Stomach (tissue), 9 donors: Measurements from ENCODE around the gene NAV2. TPM values are rescaled to one million over a fixed set of nuclear protein-coding genes. Genes with fewer than 3 reads are reported as not detected.
A peak's percentile ranks its signal among the peaks of the same experiment; 100 is the strongest.

Experiments
- DNase-seq, 2 donors: peaks; one replicate each; pipeline versions ENCODE4 v3.0.0 to v3.0.0-alpha.2; 2013 to 2019
- H3K27ac ChIP-seq, 5 donors: fragments of 200-600 bp in 4 of 5; sonication (generic) in 4 of 5; one replicate each; pipeline ENCODE4 v1.5.1; 2013 to 2019; ENCODE audit warnings: mild to moderate bottlenecking in 1 of 5, moderate library complexity in 1 of 5
- H3K27me3 ChIP-seq, 3 donors: fragments of 200-600 bp; sonication (generic); one replicate each; pipeline ENCODE4 v1.5.1; 2017 to 2019; ENCODE audit warnings: mixed run types in 1 of 3
- H3K36me3 ChIP-seq, 4 donors: fragments of 200-600 bp; sonication (generic); 1 replicate in 3 of 4; 2 replicates in 1 of 4; pipeline ENCODE4 v1.5.1; 2016 to 2019
- H3K4me1 ChIP-seq, 4 donors: fragments of 200-600 bp; sonication (generic); one replicate each; pipeline ENCODE4 v1.5.1; 2016 to 2019
- H3K4me3 ChIP-seq, 4 donors: fragments of 200-600 bp; sonication (generic) in 3 of 4; one replicate each; pipeline ENCODE4 v1.5.1; 2016 to 2019; ENCODE audit warnings: mild to moderate bottlenecking in 1 of 4
- H3K9me3 ChIP-seq, 4 donors: fragments of 200-600 bp; sonication (generic); one replicate each; pipeline ENCODE4 v1.5.1; 2016 to 2019
- EP300 ChIP-seq: sonication (generic); formaldehyde crosslinking; IDR thresholded peaks from one replicate; pipeline ENCODE4 v1.6.1; 2017; ENCODE audit warnings: antibody characterized with exemption
- POLR2A ChIP-seq, 4 donors: fragments of 450-650 bp; IDR thresholded peaks; one replicate each; pipeline ENCODE4 v1.6.1; 2016; ENCODE audit warnings: antibody characterized with exemption in 4 of 4, control low read depth in 2 of 4, mild to moderate bottlenecking in 1 of 4, moderate library complexity in 1 of 4
- POLR2AphosphoS5 ChIP-seq, 3 donors: sonication (generic); formaldehyde crosslinking; IDR thresholded peaks; one replicate each; pipeline ENCODE4 v1.6.1; 2016; ENCODE audit warnings: antibody characterized with exemption in 3 of 3
- WGBS, 5 donors: extraction: QIAGEN DNeasy Blood & Tissue Kit in 3 of 5; methylation state at CpG; one replicate each; pipeline versions ENCODE4 v1.1.5 to v1.1.7; 2013 to 2018; 5-methylcytosine and 5-hydroxymethylcytosine counted together
- intact Hi-C: fragments of 100-400 bp; cut with DNase I; formaldehyde crosslinking; loops from one replicate; pipeline ENCODE4 v1.15.1; 2023; ENCODE audit warnings: low total_unique reads
- polyA plus RNA-seq, 3 donors: library from polyadenylated mRNA; stranded (reverse); fragments of 200-250 nt; gene quantifications; one replicate each; pipeline ENCODE4 v1.2.3, GENCODE V29; 2013
- total RNA-seq, 5 donors: library from RNA; depleted of rRNA; stranded (reverse); fragments of >200 nt; gene quantifications; one replicate each; pipeline versions ENCODE4 v1.1.0 to v1.2.3, GENCODE V29; 2014 to 2016
- TF ChIP-seq, protein P1 (sequence below), 7 experiments: fragments of 450-650 bp in 4 of 7; fragments of 200-600 bp in 3 of 7; sonication (generic) in 3 of 7; IDR thresholded peaks; one replicate each; pipeline ENCODE4 v1.5.1; 2016 to 2019; ENCODE audit warnings: antibody characterized with exemption in 7 of 7, control low read depth in 2 of 7, mild to moderate bottlenecking in 1 of 7
- donor health status: healthy with polysubstance abuse.
- donor health status: Bipolar disorder and iron deficiency.
- donor health status: healthy.

The NAV2 gene
- total and polyA plus RNA-seq, 8 donors: 1.8 to 92.4 (median 7.9) TPM

DNA sequence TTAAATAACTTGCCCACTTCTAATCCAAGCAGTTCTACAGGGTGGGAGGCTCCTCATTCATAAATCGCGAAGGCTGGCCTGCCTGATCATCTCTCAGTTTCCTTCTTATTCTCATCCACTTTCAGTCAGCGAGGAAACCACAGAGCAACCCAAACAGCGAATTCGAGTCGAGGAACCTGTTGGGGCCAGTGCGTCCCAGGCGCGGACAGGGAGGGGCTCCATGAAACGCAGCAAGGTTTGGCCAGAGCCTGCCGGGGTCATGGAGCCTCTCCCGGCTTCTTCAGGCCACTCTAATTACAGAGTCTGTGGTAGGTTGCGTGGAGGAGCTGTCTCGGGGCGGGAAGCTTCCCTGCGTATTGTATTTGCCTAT, 741 bp upstream of the NAV2 start:
- peak overlapping the region; percentile 61 to 70 (median 64) for H3K4me3 ChIP-seq
- no peaks in the 10 kb centered on the region for H3K36me3 ChIP-seq
- H3K4me1 ChIP-seq: peaks cover 26 to 47% (median 36%) of the 10 kb centered on the region in 4 donors
- H3K9me3 ChIP-seq: no peaks in the 10 kb centered on the region
- H3K27ac ChIP-seq: peak overlapping the region; percentile 86 to 94 (median 91)
- peaks cover 3 to 29% (median 26%) of the 10 kb centered on the region in 3 donors for H3K27me3 ChIP-seq
- peak in 1 of 2 donors; percentile 69 for DNase-seq
- intact Hi-C loops: no loop called here
- WGBS, 5 donors: 4 to 6% (median 6%) methylated on average over 14 to 16 of the region's 16 CpGs
- TF ChIP-seq, protein P1, sequence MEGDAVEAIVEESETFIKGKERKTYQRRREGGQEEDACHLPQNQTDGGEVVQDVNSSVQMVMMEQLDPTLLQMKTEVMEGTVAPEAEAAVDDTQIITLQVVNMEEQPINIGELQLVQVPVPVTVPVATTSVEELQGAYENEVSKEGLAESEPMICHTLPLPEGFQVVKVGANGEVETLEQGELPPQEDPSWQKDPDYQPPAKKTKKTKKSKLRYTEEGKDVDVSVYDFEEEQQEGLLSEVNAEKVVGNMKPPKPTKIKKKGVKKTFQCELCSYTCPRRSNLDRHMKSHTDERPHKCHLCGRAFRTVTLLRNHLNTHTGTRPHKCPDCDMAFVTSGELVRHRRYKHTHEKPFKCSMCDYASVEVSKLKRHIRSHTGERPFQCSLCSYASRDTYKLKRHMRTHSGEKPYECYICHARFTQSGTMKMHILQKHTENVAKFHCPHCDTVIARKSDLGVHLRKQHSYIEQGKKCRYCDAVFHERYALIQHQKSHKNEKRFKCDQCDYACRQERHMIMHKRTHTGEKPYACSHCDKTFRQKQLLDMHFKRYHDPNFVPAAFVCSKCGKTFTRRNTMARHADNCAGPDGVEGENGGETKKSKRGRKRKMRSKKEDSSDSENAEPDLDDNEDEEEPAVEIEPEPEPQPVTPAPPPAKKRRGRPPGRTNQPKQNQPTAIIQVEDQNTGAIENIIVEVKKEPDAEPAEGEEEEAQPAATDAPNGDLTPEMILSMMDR (IDR thresholded peaks at IDR 0.05): no peak
- no peak for TF ChIP-seq POLR2A (IDR thresholded peaks at IDR 0.05)
- no peak for TF ChIP-seq POLR2AphosphoS5 (IDR thresholded peaks at IDR 0.05)
- TF ChIP-seq EP300: no peak

DNA sequence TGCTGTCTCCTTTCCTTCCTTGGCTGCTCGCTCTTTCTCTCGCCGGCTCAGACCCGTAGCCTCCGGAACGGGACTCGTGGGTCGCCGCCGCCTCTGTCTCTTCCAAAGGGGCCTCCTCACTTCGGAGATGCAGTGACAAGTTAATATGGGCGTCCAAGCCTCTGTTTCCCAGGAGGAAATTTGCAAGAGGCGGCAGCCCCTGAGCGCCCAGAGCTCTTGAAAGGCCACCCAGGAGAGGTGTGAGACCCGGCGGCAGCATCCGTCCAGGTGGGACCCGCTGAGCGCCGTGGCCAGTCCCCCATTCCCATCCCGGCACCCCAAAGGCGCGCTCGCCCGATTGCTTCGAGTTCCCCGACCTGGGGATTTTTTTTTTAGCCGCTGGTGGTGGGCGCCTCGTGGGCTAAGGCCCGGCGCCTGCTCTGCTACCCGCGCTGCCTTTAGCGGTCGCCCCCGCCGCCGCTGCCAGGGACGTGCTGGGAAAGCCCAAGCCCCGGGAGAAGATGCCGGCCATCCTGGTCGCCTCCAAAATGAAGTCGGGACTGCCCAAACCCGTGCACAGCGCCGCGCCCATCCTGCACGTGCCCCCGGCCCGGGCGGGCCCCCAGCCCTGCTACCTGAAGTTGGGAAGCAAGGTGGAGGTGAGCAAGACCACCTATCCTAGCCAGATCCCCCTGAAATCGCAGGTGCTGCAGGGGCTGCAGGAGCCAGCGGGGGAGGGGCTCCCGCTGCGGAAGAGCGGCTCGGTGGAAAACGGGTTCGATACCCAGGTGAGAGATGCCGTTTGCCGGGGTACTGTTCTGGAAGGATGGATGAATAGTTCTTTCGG, 772 bp downstream of the NAV2 start:
- peaks cover 3 to 29% (median 26%) of the 10 kb centered on the region in 3 donors for H3K27me3 ChIP-seq
- 1 to 2% (median 1%) methylated on average over 29 to 63 of the region's 63 CpGs for WGBS, 5 donors
- DNase-seq: no peak
- intact Hi-C loops: no loop called here
- peak overlapping the region; percentile 61 to 70 (median 64) for H3K4me3 ChIP-seq
- H3K4me1 ChIP-seq: peaks cover 26 to 53% (median 38%) of the 10 kb centered on the region in 4 donors
- H3K9me3 ChIP-seq: no peaks in the 10 kb centered on the region
- H3K27ac ChIP-seq: peak overlapping the region in 4 of 5 donors; percentile 90 to 94 (median 91)
- no peak for TF ChIP-seq EP300
- no peak for TF ChIP-seq POLR2A (IDR thresholded peaks at IDR 0.05)
- TF ChIP-seq, protein P1 (IDR thresholded peaks at IDR 0.05): no peak
- no peak for TF ChIP-seq POLR2AphosphoS5 (IDR thresholded peaks at IDR 0.05)
- no peaks in the 10 kb centered on the region for H3K36me3 ChIP-seq

DNA sequence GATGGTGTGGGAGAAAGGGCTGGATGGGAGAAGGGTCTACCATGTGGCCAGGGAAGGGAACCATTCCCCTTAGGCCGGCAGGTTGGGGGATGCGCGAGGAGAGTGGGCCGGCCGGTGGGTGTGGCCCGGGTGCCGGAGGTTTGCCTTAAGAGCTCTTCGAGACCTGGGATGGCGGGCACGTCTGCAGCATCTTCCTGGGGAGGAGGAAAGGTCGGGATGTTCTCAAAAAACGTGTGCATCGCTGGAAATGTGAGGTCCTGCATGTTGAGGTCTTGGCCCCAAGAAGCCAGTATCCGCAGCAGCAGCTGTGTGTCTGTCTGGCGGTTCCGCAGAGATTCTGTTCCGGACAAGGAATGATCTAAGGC, 1.4 kb downstream of the NAV2 start:
- peaks cover 3 to 29% (median 26%) of the 10 kb centered on the region in 3 donors for H3K27me3 ChIP-seq
- no peaks in the 10 kb centered on the region for H3K9me3 ChIP-seq
- peak overlapping the region; percentile 61 to 70 (median 64) for H3K4me3 ChIP-seq
- peak in 1 of 2 donors; percentile 51 for DNase-seq
- H3K27ac ChIP-seq: peak overlapping the region in 4 of 5 donors; percentile 33 to 94 (median 91)
- 3 to 6% (median 4%) methylated on average over 17 of the region's 17 CpGs for WGBS, 5 donors
- peaks cover 26 to 53% (median 38%) of the 10 kb centered on the region in 4 donors for H3K4me1 ChIP-seq
- intact Hi-C loops: no loop called here
- TF ChIP-seq POLR2A (IDR thresholded peaks at IDR 0.05): no peak
- H3K36me3 ChIP-seq: no peaks in the 10 kb centered on the region

DNA sequence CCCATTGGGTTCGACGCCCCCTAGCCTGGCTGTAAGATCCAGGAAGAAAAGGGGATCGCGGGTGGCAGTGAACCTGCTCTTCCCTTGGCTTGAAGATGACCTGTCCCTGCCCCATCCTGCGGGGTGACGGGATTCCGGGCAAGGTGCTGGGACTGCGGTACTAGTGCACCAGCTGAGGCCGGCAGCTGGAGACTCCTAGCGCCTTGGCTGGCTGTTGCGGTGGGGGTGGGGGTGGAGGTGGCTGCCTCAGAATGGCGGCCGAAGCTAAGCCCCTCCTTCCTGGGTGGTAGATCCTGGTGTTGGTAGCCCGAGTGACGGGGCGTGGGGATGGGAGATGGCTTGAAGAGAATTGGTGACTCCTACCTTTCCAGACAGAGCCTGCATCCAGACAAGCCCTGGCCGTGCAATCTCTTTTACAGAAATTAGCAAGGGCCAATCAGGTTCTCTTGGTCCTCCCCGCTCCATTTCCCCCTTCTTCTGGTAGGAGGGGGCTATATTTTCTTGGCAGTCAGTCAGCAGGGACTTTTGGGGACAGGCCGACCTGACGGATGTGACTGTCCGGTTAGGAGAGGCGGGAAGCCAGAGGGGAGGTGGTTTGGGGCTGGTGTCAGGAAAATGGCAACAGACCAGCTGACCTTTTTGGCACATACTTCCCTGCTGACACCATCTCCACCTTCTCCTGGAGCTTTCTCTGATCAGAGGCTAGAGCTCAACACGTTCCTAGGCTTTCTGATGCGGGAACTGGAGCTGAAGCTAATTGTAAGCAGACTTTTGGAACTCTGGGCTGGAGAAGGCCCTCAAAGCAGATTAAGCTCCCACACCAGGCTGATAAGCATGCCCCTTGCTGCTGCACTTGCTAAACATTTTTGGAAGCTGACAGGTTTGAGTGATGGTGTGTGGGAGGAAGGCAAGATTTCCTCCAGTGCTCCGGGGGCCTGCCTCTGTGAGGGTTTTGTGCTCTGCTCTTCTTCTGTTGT, 2.0 kb downstream of the NAV2 start:
- Histone ChIP-seq H3K27ac (peak overlapping the region in 4 of 5 donors; percentile 33 to 94 (median 91)), H3K27me3 (peaks cover 3 to 29% (median 26%) of the 10 kb centered on the region in 3 donors), H3K4me1 (peaks cover 26 to 60% (median 38%) of the 10 kb centered on the region in 4 donors), H3K9me3 (no peaks in the 10 kb centered on the region), H3K4me3 (peak overlapping the region; percentile 61 to 70 (median 64)), H3K36me3 (no peaks in the 10 kb centered on the region)
- peak in 1 of 2 donors; percentile 67 for DNase-seq
- TF ChIP-seq POLR2A (IDR thresholded peaks at IDR 0.05) (no peak), POLR2AphosphoS5 (IDR thresholded peaks at IDR 0.05) (peak in 1 of 3 donors; percentile 5), EP300 (peak; percentile 17)
- TF ChIP-seq, protein P1 (IDR thresholded peaks at IDR 0.05): no peak
- WGBS, 5 donors: 21 to 42% (median 25%) methylated on average over 21 to 25 of the region's 25 CpGs
- intact Hi-C loops: no loop called here
